ENCODE results near the gene KLF18.
"Not testable (repeated sequence)": the region's sequence is repeated elsewhere in the genome, so short reads cannot be mapped to it uniquely, and the experiment has no call there.

Gene KLF18

GRCh38 chr1:44141531-44141930 is at the start of gene KLF18:
Gene KLF18, minus strand, starts transcription at chr1:44141631. Its CDS starts 0 bp downstream, at chr1:44141631.
- DNase-seq (ENCODE audit: low read depth in 2 of 3, low spot score in 2 of 3), result no peak

- DNase-seq (ENCODE audit: low read depth in 2 of 3, low spot score in 2 of 3), result no peak
Measured at GRCh38 chr1:44174630-44175029, 33.2 kb upstream of the KLF18 start.

- DNase-seq (ENCODE audit: low read depth in 2 of 3, low spot score in 2 of 3), result no peak
Measured at GRCh38 chr1:44170281-44170823, 28.9 kb upstream of the KLF18 start.

- no peak for DNase-seq (ENCODE audit: low read depth in 2 of 3, low spot score in 2 of 3)
Measured at GRCh38 chr1:44168520-44169098, 27.2 kb upstream of the KLF18 start.

- no peak for DNase-seq (ENCODE audit: low read depth in 2 of 3, low spot score in 2 of 3)
Measured at GRCh38 chr1:44161546-44161945, 20.1 kb upstream of the KLF18 start.

GRCh38 chr1:44158871-44159270 is 17.4 kb upstream of the KLF18 start:
- DNase-seq (ENCODE audit: low read depth in 2 of 3, low spot score in 2 of 3), result no peak

GRCh38 chr1:44157903-44158302 is 16.5 kb upstream of the KLF18 start:
- DNase-seq (ENCODE audit: low read depth in 2 of 3, low spot score in 2 of 3), result no peak

GRCh38 chr1:44154049-44154448 is 12.6 kb upstream of the KLF18 start:
- DNase-seq (ENCODE audit: low read depth in 2 of 3, low spot score in 2 of 3), result no peak

- no peak for DNase-seq (ENCODE audit: low read depth in 2 of 3, low spot score in 2 of 3)
Measured at GRCh38 chr1:44152692-44153091, 11.3 kb upstream of the KLF18 start.

GRCh38 chr1:44151808-44152207 is 10.4 kb upstream of the KLF18 start:
- DNase-seq (ENCODE audit: low read depth in 2 of 3, low spot score in 2 of 3), result no peak

- DNase-seq (ENCODE audit: low read depth in 2 of 3, low spot score in 2 of 3), result no peak
Measured at GRCh38 chr1:44151332-44151731, 9.9 kb upstream of the KLF18 start.

- no peak for DNase-seq (ENCODE audit: low read depth in 2 of 3, low spot score in 2 of 3)
Measured at GRCh38 chr1:44147582-44147981, 6.2 kb upstream of the KLF18 start.

- no peak for DNase-seq (ENCODE audit: low read depth in 2 of 3, low spot score in 2 of 3)
Measured at GRCh38 chr1:44146536-44147361, 5.3 kb upstream of the KLF18 start.

- DNase-seq (ENCODE audit: low read depth in 2 of 3, low spot score in 2 of 3), result no peak
Measured at GRCh38 chr1:44144962-44145756, 3.7 kb upstream of the KLF18 start.

GRCh38 chr1:44139565-44139964 is 1.9 kb downstream of the KLF18 start:
- not testable (repeated sequence) for DNase-seq (ENCODE audit: low read depth in 2 of 3, low spot score in 2 of 3)

GRCh38 chr1:44138239-44138638 is 3.2 kb downstream of the KLF18 start:
- DNase-seq (ENCODE audit: low read depth in 2 of 3, low spot score in 2 of 3), result no peak

GRCh38 chr1:44135886-44136285 is 5.5 kb downstream of the KLF18 start:
- DNase-seq (ENCODE audit: low read depth in 2 of 3, low spot score in 2 of 3), result no peak

- no peak for DNase-seq (ENCODE audit: low read depth in 2 of 3, low spot score in 2 of 3)
Measured at GRCh38 chr1:44134071-44134920, 7.1 kb downstream of the KLF18 start.

GRCh38 chr1:44131411-44131810 is 10.0 kb downstream of the KLF18 start:
- no peak for DNase-seq (ENCODE audit: low read depth in 2 of 3, low spot score in 2 of 3)

GRCh38 chr1:44129616-44130500 is 11.6 kb downstream of the KLF18 start:
- DNase-seq (ENCODE audit: low read depth in 2 of 3, low spot score in 2 of 3), result no peak

All from activated CD8-positive, alpha-beta memory T cell treated with anti-CD3 and anti-CD28 coated beads for 48 hours (primary cell).